Measurements from ENCODE around the gene APBA2. TPM values are rescaled to one million over a fixed set of nuclear protein-coding genes. Genes with fewer than 3 reads are reported as not detected.

APBA2 gene
- polyA plus RNA-seq, 2 of the 4 experiments (the other 2 are of a cell fraction), result 11.4 to 12.6 TPM

DNA sequence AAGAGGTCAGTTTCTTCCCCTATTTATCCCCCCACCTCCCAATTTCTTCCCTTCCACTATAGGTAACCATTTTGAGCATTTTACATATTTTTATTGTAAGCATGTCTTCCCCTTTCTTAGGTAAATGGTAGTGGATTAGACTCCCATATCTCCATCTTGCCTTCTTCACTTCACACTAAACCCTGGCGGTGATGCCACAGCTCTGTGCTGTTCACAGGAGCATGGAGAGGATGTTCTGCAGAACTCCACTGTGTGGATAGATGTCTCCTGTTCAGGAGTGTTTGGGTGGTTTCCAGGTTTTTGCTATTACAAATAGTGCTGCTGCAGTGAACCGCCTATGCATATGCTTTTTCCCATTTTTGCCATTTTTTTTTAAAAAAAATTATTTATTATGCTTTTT is 201.1 kb downstream of the APBA2 start:
- ChIA-PET POLR2A (no interaction called here), CTCF (interaction anchor here (0.6 to 20.0 kb wide), 2 partner anchors 19 to 502 kb away, joined by 3 to 228 read pairs; no protein-coding TSS in a partner anchor)
- no peak for ATAC-seq
- Histone ChIP-seq H3K9me3 (no peaks in the 10 kb centered on the region), H3K4me3 (no peak overlapping the region), H3K4me2 (no peak overlapping the region), H3K27ac (no peak overlapping the region), H3K4me1 (no peaks in the 10 kb centered on the region)
- FAIRE-seq, result no peak
- TF ChIP-seq CBX2 (IDR thresholded peaks at IDR 0.05; ENCODE audit: borderline replicate concordance, low read depth) (no peak), RFX5 (IDR thresholded peaks at IDR 0.05) (no peak), GATA3 (IDR thresholded peaks at IDR 0.05; ENCODE audit: borderline replicate concordance) (no peak), EP300 (IDR thresholded peaks at IDR 0.05) (no peak), ZNF302 (CRISPR knock-in tag; IDR thresholded peaks at IDR 0.05) (no peak), KDM5A (IDR thresholded peaks at IDR 0.05) (no peak), HOXB13 (CRISPR knock-in tag; IDR thresholded peaks at IDR 0.05; ENCODE audit: low read depth) (no peak), PHF8 (IDR thresholded peaks at IDR 0.05; ENCODE audit: borderline replicate concordance, low read depth) (no peak), FOSB (CRISPR knock-in tag; IDR thresholded peaks at IDR 0.05) (no peak)
- TF ChIP-seq, protein P1, sequence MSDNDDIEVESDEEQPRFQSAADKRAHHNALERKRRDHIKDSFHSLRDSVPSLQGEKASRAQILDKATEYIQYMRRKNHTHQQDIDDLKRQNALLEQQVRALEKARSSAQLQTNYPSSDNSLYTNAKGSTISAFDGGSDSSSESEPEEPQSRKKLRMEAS (IDR thresholded peaks at IDR 0.05), result no peak
- TF ChIP-seq, protein P2, sequence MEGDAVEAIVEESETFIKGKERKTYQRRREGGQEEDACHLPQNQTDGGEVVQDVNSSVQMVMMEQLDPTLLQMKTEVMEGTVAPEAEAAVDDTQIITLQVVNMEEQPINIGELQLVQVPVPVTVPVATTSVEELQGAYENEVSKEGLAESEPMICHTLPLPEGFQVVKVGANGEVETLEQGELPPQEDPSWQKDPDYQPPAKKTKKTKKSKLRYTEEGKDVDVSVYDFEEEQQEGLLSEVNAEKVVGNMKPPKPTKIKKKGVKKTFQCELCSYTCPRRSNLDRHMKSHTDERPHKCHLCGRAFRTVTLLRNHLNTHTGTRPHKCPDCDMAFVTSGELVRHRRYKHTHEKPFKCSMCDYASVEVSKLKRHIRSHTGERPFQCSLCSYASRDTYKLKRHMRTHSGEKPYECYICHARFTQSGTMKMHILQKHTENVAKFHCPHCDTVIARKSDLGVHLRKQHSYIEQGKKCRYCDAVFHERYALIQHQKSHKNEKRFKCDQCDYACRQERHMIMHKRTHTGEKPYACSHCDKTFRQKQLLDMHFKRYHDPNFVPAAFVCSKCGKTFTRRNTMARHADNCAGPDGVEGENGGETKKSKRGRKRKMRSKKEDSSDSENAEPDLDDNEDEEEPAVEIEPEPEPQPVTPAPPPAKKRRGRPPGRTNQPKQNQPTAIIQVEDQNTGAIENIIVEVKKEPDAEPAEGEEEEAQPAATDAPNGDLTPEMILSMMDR (IDR thresholded peaks at IDR 0.05), result no peak
- 87% methylated on average over 2 of the region's 2 CpGs for WGBS (ENCODE audit: missing lambda C conversion rate)
- no peak for DNase-seq (ENCODE audit: low read depth in 1 of 2, low spot score in 1 of 2)

DNA sequence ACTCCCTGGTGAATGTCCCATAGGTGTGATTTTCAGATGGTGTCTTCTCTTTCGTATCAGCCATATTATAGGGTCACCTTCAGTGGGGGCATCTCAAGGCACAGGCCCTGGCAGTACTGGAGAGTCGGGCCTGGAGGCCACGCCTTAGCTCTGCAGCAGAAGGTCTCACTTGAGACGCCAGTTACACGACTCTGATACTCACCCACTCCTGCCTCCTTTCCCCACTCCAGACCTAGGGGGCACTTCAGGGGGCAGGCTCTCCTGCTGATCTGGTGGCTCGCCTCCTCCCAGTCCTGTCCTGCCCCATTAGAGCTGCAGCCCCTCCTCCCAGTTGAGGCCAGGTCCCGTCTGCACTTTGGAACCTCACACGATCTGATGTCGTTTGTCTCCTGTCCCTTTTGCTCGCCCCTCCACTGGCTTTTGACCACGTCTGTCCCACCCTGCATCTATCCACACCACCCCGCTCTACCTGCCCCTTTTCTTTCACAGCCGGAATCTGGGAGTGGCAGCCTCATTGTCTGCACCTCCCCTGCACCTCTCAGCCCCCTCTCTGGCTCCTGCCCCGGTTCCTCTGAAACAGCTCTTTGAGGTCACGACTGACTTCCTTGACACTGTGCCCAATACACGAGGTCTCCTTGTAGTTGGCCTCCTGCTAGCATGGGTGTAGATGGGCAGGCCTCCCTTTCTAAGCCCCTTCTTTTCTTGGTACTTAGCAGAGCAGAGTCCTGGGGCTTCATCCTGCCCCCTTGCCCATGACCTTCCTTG is 201.9 kb downstream of the APBA2 start:
- WGBS (ENCODE audit: missing lambda C conversion rate), result 81% methylated on average over 16 of the region's 16 CpGs
- ChIA-PET POLR2A (no interaction called here), CTCF (interaction anchor here (1.6 to 20.0 kb wide), 2 partner anchors 19 to 202 kb away, joined by 5 to 228 read pairs; partner anchors contain the start of gene APBA2)
- no peak overlapping the region for H3K27ac ChIP-seq
- H3K4me1 ChIP-seq, result no peaks in the 10 kb centered on the region
- DNase-seq (ENCODE audit: low read depth in 1 of 2, low spot score in 1 of 2) (no peak), ATAC-seq (no peak), FAIRE-seq (no peak)
- no peak for TF ChIP-seq KDM1A (IDR thresholded peaks at IDR 0.05; ENCODE audit: low read depth)
- TF ChIP-seq CHD4 (IDR thresholded peaks at IDR 0.05; ENCODE audit: borderline replicate concordance), result no peak
- no peak for TF ChIP-seq PHF8 (IDR thresholded peaks at IDR 0.05; ENCODE audit: borderline replicate concordance, low read depth)
- TF ChIP-seq, protein P3, sequence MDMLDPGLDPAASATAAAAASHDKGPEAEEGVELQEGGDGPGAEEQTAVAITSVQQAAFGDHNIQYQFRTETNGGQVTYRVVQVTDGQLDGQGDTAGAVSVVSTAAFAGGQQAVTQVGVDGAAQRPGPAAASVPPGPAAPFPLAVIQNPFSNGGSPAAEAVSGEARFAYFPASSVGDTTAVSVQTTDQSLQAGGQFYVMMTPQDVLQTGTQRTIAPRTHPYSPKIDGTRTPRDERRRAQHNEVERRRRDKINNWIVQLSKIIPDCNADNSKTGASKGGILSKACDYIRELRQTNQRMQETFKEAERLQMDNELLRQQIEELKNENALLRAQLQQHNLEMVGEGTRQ (IDR thresholded peaks at IDR 0.05), result no peak
- TF ChIP-seq BHLHE40 (IDR thresholded peaks at IDR 0.05; ENCODE audit: low read depth, low read length), result no peak
- TF ChIP-seq, protein P4, sequence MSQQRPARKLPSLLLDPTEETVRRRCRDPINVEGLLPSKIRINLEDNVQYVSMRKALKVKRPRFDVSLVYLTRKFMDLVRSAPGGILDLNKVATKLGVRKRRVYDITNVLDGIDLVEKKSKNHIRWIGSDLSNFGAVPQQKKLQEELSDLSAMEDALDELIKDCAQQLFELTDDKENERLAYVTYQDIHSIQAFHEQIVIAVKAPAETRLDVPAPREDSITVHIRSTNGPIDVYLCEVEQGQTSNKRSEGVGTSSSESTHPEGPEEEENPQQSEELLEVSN (IDR thresholded peaks at IDR 0.05; ENCODE audit: borderline replicate concordance, low read depth), result no peak
- no peak for TF ChIP-seq HOXA7 (CRISPR knock-in tag; IDR thresholded peaks at IDR 0.05)
- no peak for TF ChIP-seq EP300 (IDR thresholded peaks at IDR 0.05)
- no peak for TF ChIP-seq CBX8 (IDR thresholded peaks at IDR 0.05)
- no peak for TF ChIP-seq ZSCAN20 (CRISPR knock-in tag; IDR thresholded peaks at IDR 0.05)
- TF ChIP-seq MAFK (IDR thresholded peaks at IDR 0.05; ENCODE audit: partially characterized antibody), result no peak
- TF ChIP-seq MYC (IDR thresholded peaks at IDR 0.05; ENCODE audit: borderline replicate concordance, low read length), result no peak
- TF ChIP-seq, protein P5, sequence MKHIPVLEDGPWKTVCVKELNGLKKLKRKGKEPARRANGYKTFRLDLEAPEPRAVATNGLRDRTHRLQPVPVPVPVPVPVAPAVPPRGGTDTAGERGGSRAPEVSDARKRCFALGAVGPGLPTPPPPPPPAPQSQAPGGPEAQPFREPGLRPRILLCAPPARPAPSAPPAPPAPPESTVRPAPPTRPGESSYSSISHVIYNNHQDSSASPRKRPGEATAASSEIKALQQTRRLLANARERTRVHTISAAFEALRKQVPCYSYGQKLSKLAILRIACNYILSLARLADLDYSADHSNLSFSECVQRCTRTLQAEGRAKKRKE (CRISPR knock-in tag; IDR thresholded peaks at IDR 0.05; ENCODE audit: low read depth), result no peak
- no peak for TF ChIP-seq ZC3H11A (IDR thresholded peaks at IDR 0.05)
- H3K9me3 ChIP-seq, result no peaks in the 10 kb centered on the region
- H3K4me2 ChIP-seq, result no peak overlapping the region
- H3K4me3 ChIP-seq, result no peak overlapping the region
